Transverse colon (tissue), 4 donors: ENCODE results near the gene DZIP1L.

Experiments
- CTCF ChIP-seq, 5 experiments: fragments of 200-600 bp in 3 of 5; fragments of 450-650 bp in 2 of 5; sonication (generic) in 3 of 5; IDR thresholded peaks; 1 replicate in 2 of 5; 2 replicates in 3 of 5; pipeline ENCODE4 v1.5.1; 2016 to 2017; ENCODE audit warnings: antibody characterized with exemption in 5 of 5, inconsistent platforms in 3 of 5, mild to moderate bottlenecking in 2 of 5, moderate library complexity in 1 of 5
- EP300 ChIP-seq: sonication (generic); formaldehyde crosslinking; IDR thresholded peaks from one replicate; pipeline ENCODE4 v1.6.1; 2017; ENCODE audit warnings: antibody characterized with exemption, low read depth
- POLR2A ChIP-seq: fragments of 450-650 bp; IDR thresholded peaks from one replicate; pipeline ENCODE4 v1.6.1; 2016; ENCODE audit warnings: antibody characterized with exemption, mild to moderate bottlenecking, moderate library complexity
- POLR2AphosphoS5 ChIP-seq, 3 donors: sonication (generic); formaldehyde crosslinking; IDR thresholded peaks; one replicate each; pipeline ENCODE4 v1.6.1; 2016; ENCODE audit warnings: antibody characterized with exemption in 3 of 3

- TF ChIP-seq POLR2A: no peak
- TF ChIP-seq CTCF (IDR thresholded peaks at IDR 0.05): no peak
- no peak for TF ChIP-seq POLR2AphosphoS5 (IDR thresholded peaks at IDR 0.05)
- TF ChIP-seq EP300: no peak
Observed at GRCh38 chr3:138119423-138119766, 4.0 kb upstream of the DZIP1L start.
